AG04449 (cell line): ENCODE measurements around the gene FAAP24.
"Not testable (repeated sequence)": the region's sequence is repeated elsewhere in the genome, so short reads cannot be mapped to it uniquely, and the experiment has no call there.

Experiments used
- CTCF ChIA-PET: fragments of 350-600 bp; formaldehyde crosslinking; extraction: SDS; loops from one replicate; lab custom pipeline; 2021; ENCODE audit warnings: antibody characterized with exemption; lab: Yijun Ruan, JAX
- POLR2A ChIA-PET: fragments of 400-600, 350-600 bp; formaldehyde crosslinking; extraction: SDS; loops from one replicate; lab custom pipeline; 2020; ENCODE audit warnings: antibody characterized with exemption, inconsistent platforms; lab: Yijun Ruan, JAX
- DNase-seq: peaks from one replicate; pipeline ENCODE4 v3.0.0-alpha.2; 2010; ENCODE audit warnings: low read depth, low spot score
- H3K4me3 ChIP-seq: 2 replicates; pipeline ENCODE4 v1.5.1; 2011; ENCODE audit warnings: low read depth, mild to moderate bottlenecking, control low read depth, low read length
- TF ChIP-seq, protein P1 (sequence below): IDR thresholded peaks from one replicate; pipeline ENCODE4 v1.5.1; 2011; ENCODE audit warnings: mild to moderate bottlenecking, moderate library complexity, low read length, control low read depth, inconsistent platforms; ENCODE audit not compliant: insufficient read depth; ENCODE audit errors: missing control alignments

The FAAP24 gene

DNA sequence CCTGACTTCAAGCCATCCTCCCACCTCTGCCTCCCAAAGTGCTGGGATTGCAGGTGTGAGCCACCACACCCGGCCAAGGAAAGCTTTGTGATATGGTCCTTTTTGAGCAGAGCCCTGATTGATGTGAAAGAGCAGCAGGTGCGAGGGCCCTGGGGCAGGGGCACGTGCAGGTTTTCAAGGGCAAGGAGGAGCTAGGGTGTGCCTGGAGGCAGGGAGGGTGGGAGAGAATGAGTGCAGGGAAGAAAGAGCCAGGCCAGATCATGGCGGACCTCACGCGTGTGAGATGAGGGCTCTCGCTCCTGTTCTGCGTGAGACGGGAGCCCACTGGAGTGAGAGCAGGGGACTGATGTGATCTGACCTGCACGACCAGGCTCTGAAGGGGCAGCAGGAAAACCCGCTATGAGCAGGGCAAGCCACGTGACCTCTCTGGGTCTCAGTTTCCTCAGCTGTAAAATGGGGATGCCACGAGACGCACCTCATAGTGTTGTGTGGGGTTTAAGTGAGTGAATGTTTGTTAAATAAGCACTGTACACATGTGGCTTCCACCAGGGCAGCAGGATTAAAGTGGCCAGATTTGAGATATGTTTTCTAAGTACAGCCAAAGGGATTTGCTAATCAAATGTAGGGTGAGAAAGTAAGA, 25.8 kb downstream of the FAAP24 start:
- TF ChIP-seq, protein P1, sequence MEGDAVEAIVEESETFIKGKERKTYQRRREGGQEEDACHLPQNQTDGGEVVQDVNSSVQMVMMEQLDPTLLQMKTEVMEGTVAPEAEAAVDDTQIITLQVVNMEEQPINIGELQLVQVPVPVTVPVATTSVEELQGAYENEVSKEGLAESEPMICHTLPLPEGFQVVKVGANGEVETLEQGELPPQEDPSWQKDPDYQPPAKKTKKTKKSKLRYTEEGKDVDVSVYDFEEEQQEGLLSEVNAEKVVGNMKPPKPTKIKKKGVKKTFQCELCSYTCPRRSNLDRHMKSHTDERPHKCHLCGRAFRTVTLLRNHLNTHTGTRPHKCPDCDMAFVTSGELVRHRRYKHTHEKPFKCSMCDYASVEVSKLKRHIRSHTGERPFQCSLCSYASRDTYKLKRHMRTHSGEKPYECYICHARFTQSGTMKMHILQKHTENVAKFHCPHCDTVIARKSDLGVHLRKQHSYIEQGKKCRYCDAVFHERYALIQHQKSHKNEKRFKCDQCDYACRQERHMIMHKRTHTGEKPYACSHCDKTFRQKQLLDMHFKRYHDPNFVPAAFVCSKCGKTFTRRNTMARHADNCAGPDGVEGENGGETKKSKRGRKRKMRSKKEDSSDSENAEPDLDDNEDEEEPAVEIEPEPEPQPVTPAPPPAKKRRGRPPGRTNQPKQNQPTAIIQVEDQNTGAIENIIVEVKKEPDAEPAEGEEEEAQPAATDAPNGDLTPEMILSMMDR, result no peak
- H3K4me3 ChIP-seq, result no peak overlapping the region
- CTCF ChIA-PET, result no interaction called here
- POLR2A ChIA-PET, result no interaction called here
- no peak for DNase-seq

DNA sequence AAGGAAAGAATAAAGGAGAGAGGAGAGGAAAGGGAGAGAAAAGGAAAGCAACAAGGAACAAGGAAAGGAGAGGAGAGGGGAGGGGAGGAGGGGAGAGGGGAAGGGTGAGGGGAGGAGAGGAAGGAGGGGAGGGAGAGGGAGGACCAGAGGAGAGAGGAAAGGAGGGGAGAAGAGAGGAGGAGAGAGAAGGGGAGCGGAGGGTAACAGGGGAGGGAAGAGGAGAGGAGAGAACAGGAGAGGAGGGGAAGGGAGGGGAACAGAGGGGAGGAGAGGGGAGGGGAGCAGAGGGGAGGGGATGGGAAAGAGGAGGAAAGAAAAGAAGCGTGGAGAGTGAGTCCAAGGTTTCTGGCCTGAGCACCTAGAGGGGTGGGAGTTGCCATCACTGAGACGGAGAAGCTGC, 26.7 kb downstream of the FAAP24 start:
- TF ChIP-seq, protein P1, result no peak
- CTCF ChIA-PET, result no interaction called here
- POLR2A ChIA-PET, result no interaction called here
- H3K4me3 ChIP-seq, result no peak overlapping the region
- DNase-seq, result no peak

DNA sequence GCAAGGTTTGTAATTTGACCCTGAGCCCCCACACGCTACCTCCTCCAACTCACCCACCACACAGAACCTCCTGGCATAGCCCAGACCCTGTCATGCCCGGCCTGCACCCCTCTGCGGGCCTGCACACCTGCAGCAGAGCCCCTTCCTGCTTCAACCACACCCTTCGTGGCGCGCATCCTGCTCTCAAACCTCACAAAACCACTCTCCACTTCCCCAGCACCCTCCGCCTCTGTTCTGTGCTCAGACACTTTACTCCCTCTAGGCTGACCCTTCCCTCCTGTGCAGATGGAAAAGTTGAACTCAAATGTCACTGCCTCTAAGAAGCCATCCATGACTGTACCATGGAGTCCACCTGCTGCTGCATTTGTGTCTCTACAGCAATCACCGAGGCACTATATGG, 28.5 kb downstream of the FAAP24 start:
- CTCF ChIA-PET, result no interaction called here
- DNase-seq, result no peak
- POLR2A ChIA-PET, result no interaction called here
- TF ChIP-seq, protein P1, result no peak
- H3K4me3 ChIP-seq, result no peak overlapping the region

DNA sequence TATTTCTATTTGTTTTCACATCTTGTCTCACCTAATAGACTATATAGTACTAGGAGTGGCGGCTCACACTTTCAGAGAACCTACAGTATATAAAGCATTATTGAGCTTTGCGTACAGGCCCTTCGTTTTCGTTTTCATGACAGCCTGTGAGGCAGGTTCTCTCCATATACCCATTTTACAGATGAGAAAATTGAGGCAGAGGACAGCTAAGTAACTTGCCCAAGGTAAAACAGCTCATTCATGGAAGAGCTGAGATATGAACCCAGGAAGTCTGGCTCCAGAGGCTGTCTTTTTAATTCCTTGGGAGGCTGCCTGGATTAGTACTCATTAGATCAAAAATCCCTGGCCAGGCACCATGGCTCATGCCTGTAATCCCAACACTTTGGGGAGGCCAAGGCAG, 28.9 kb downstream of the FAAP24 start:
- ChIA-PET CTCF (interaction anchor here (0.9 kb wide), 1 partner anchor 25 kb away, joined by 3 read pairs; no protein-coding TSS in a partner anchor), POLR2A (no interaction called here)
- DNase-seq, result no peak
- H3K4me3 ChIP-seq, result no peak overlapping the region
- TF ChIP-seq, protein P1, result no peak

DNA sequence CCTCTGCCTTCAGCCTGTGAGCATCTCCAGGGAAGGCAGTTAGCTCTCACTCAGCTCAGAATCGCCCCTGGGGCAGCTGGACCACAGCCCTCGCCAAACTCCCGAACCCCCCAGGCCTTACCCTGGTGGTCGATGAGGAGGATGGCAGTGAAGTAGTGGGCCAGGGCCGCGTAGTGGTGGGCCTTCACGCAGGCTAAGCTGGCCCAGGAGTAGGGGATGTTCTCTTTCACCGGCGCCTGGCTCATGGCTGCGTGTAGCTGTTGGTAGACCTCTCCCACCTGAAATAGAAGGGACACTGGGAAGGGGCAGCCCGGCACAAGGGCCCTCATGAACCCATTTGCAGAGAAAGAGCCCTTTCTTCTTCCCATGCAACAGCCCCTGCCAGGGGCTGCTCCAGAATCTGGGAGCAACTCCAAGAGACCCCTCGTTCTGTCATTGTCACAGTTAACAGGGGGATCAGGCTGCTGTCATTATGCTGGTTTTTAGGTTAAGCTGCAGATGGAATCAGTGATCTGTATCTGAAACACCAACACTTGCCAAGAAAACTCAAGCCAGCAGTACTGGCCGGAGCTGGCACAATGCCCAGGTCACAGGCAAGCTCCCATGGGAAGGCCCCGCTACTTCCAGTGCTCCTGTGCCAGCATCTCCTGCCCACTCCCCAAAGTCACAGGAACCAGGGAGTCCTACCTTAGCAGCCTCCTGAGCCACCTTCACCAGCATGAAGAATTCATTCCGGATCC, 30.3 kb downstream of the FAAP24 start:
- CTCF ChIA-PET, POLR2A ChIA-PET, H3K4me3 ChIP-seq, DNase-seq: not testable (repeated sequence)

DNA sequence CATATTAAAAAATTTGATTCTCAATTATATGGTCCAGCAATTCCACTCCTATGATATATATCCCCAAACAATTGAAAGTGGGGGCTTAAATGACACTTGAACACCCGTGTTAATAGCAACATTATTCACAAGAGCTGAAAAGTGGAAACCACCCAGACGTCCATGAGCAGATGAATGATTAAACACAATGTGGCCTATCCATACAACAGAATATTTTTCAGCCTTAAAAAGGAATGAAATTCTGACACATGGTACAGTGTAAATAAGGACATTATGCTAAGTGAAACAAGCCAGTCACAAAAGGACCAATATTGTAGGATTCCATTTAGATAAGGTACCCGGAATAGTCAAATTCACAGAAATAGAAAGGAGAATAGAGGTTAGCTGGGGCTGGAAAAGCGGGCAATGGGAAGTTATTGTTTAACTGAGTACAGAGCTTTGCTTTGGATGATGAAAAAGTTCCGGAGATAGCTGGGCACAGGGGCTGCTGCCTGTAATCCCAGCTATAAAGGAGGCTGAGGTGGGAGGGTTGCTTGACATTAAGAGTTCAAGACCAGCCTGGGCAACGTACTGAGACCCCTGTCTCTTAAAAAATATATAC, 31.5 kb downstream of the FAAP24 start:
- DNase-seq, CTCF ChIA-PET, POLR2A ChIA-PET, H3K4me3 ChIP-seq: not testable (repeated sequence)

DNA sequence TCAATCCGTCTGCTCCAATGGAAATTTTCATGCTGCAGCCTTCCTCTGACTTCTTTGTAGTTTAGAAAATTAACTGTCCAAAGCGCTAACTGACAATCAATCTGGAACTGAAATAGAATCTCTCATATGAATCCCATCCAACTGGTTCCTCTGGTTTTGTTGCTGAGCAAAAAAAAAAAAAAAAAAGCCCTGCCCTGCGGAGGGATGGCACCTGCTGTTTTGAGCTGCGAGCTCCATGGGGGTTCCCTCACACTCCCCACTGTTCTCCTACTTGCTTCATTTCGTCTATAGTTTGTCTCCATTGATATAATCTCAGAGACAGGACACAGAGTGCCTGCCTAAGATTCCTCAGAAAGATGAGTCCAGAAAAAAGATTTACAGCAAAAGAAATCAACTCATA, 33.4 kb downstream of the FAAP24 start:
- ChIA-PET CTCF (no interaction called here), POLR2A (no interaction called here)
- DNase-seq, result no peak
- TF ChIP-seq, protein P1, result no peak
- H3K4me3 ChIP-seq, result no peak overlapping the region
